H9 (cell line): ENCODE data around the gene CTLA4. TPM values are rescaled to one million over a fixed set of nuclear protein-coding genes. Genes with fewer than 3 reads are reported as not detected.

Experiments
- DNase-seq: peaks from one replicate; pipeline ENCODE4 v3.0.0-alpha.2; 2017
- H2AFZ ChIP-seq: one replicate; pipeline ENCODE4 v1.6.1; 2013; ENCODE audit warnings: mild to moderate bottlenecking, low read length, control low read depth, moderate library complexity
- H2AK5ac ChIP-seq: 2 replicates; pipeline ENCODE4 v1.6.1; 2013; ENCODE audit warnings: low read length, control low read depth, mixed read lengths; ENCODE audit not compliant: insufficient read length
- H2BK120ac ChIP-seq: one replicate; pipeline ENCODE4 v1.6.1; 2013; ENCODE audit warnings: low read depth, mild to moderate bottlenecking, low read length, control low read depth, inconsistent platforms; ENCODE audit not compliant: poor library complexity, severe bottlenecking
- H2BK12ac ChIP-seq: 2 replicates; pipeline ENCODE4 v1.6.1; 2013; ENCODE audit warnings: low read length, control low read depth, mixed read lengths, low read depth; ENCODE audit not compliant: insufficient read length
- H2BK15ac ChIP-seq: 2 replicates; pipeline ENCODE4 v1.6.1; 2013; ENCODE audit warnings: low read depth, low read length, control low read depth
- H2BK20ac ChIP-seq: one replicate; pipeline ENCODE4 v1.6.1; 2013; ENCODE audit warnings: low read depth, mild to moderate bottlenecking, low read length, control low read depth, inconsistent platforms; ENCODE audit not compliant: poor library complexity, severe bottlenecking
- H2BK5ac ChIP-seq: 2 replicates; pipeline ENCODE4 v1.6.1; 2013; ENCODE audit warnings: low read length, control low read depth, mixed read lengths; ENCODE audit not compliant: insufficient read length
- H3K14ac ChIP-seq: 2 replicates; pipeline ENCODE4 v1.6.1; 2013; ENCODE audit warnings: low read length, control low read depth; ENCODE audit not compliant: insufficient read depth
- H3K18ac ChIP-seq: 2 replicates; pipeline ENCODE4 v1.6.1; 2013; ENCODE audit warnings: low read depth, mild to moderate bottlenecking, mixed read lengths, low read length, control low read depth; ENCODE audit not compliant: insufficient read length
- H3K23ac ChIP-seq: 2 replicates; pipeline ENCODE4 v1.6.1; 2013; ENCODE audit warnings: low read length, control low read depth, mixed read lengths, low read depth; ENCODE audit not compliant: insufficient read length
- H3K23me2 ChIP-seq: 2 replicates; pipeline ENCODE4 v1.6.1; 2013; ENCODE audit warnings: low read depth, mild to moderate bottlenecking, mixed read lengths, low read length, control low read depth; ENCODE audit not compliant: insufficient read length, poor library complexity, severe bottlenecking
- H3K27ac ChIP-seq: 2 replicates; pipeline ENCODE4 v1.5.1; 2013; ENCODE audit warnings: low read length, control low read depth, mixed read lengths, low read depth; ENCODE audit not compliant: insufficient read length
- H3K27me3 ChIP-seq: 2 replicates; pipeline ENCODE4 v1.6.1; 2013; ENCODE audit warnings: low read length, control low read depth, inconsistent platforms; ENCODE audit not compliant: insufficient read depth
- H3K4ac ChIP-seq: 2 replicates; pipeline ENCODE4 v1.6.1; 2013; ENCODE audit warnings: low read depth, mild to moderate bottlenecking, control low read depth, inconsistent platforms, low read length, moderate library complexity
- H3K4me1 ChIP-seq: 2 replicates; pipeline ENCODE4 v1.6.1; 2013; ENCODE audit warnings: low read length, control low read depth, inconsistent platforms; ENCODE audit not compliant: insufficient read depth
- H3K4me2 ChIP-seq: 2 replicates; pipeline ENCODE4 v1.6.1; 2013; ENCODE audit warnings: low read length, control low read depth, mixed read lengths; ENCODE audit not compliant: insufficient read length, insufficient read depth
- H3K56ac ChIP-seq: 2 replicates; pipeline ENCODE4 v1.6.1; 2013; ENCODE audit warnings: low read depth, mild to moderate bottlenecking, mixed read lengths, low read length, control low read depth; ENCODE audit not compliant: insufficient read length
- H3K79me1 ChIP-seq: 2 replicates; pipeline ENCODE4 v1.6.1; 2013; ENCODE audit warnings: low read depth, mild to moderate bottlenecking, moderate library complexity, low read length, control low read depth, inconsistent platforms; ENCODE audit not compliant: insufficient read depth, poor library complexity, severe bottlenecking
- H3K79me2 ChIP-seq: 2 replicates; pipeline ENCODE4 v1.6.1; 2013; ENCODE audit warnings: low read length, control low read depth, inconsistent platforms; ENCODE audit not compliant: insufficient read depth
- H3K9ac ChIP-seq: 2 replicates; pipeline ENCODE4 v1.6.1; 2013; ENCODE audit warnings: low read length, control low read depth, mixed read lengths; ENCODE audit not compliant: insufficient read length; ENCODE audit errors: extremely low read depth
- H3K9me3 ChIP-seq: one replicate; pipeline ENCODE4 v1.6.1; 2013; ENCODE audit warnings: low read depth, low read length, inconsistent platforms; ENCODE audit not compliant: control insufficient read depth
- H3T11ph ChIP-seq: one replicate; pipeline ENCODE4 v1.6.1; 2013; ENCODE audit warnings: mild to moderate bottlenecking, low read length, control low read depth, inconsistent platforms
- H4K20me1 ChIP-seq: one replicate; pipeline ENCODE4 v1.6.1; 2013; ENCODE audit not compliant: control insufficient read depth, insufficient read length, insufficient read depth
- H4K5ac ChIP-seq: 2 replicates; pipeline ENCODE4 v1.6.1; 2013; ENCODE audit warnings: low read depth, mild to moderate bottlenecking, mixed read lengths, low read length, control low read depth; ENCODE audit not compliant: insufficient read length
- H4K8ac ChIP-seq: replicated peaks from 2 replicates; pipeline ENCODE4 v1.6.1; 2013; ENCODE audit warnings: low read length, control low read depth, mixed read lengths, low read depth; ENCODE audit not compliant: insufficient read length
- H4K91ac ChIP-seq: 2 replicates; pipeline ENCODE4 v1.6.1; 2013; ENCODE audit warnings: low read depth, mild to moderate bottlenecking, moderate library complexity, mixed read lengths, low read length, control low read depth; ENCODE audit not compliant: insufficient read length
- H3K27ac Mint-ChIP-seq, 3 experiments: 2 replicates in 2 of 3; 3 replicates in 1 of 3; pipeline ENCODE4 v1.8.0; 2020 to 2021; ENCODE audit warnings: mixed read lengths in 3 of 3, mild to moderate bottlenecking in 1 of 3, moderate library complexity in 1 of 3
- H3K27me3 Mint-ChIP-seq: 2 replicates; pipeline ENCODE4 v1.8.0; 2021; ENCODE audit warnings: low read depth, mild to moderate bottlenecking, moderate library complexity, mixed read lengths
- H3K36me3 Mint-ChIP-seq, 3 experiments: 2 replicates in 2 of 3; 3 replicates in 1 of 3; pipeline ENCODE4 v1.8.0; 2020 to 2021; ENCODE audit warnings: low read depth in 3 of 3, mixed read lengths in 3 of 3; ENCODE audit not compliant: insufficient read depth in 1 of 3
- H3K4me1 Mint-ChIP-seq, 2 experiments: 2 replicates each; pipeline ENCODE4 v1.8.0; 2020; ENCODE audit warnings: mixed read lengths in 2 of 2
- H3K4me3 Mint-ChIP-seq, 2 experiments: 2 replicates in 1 of 2; 3 replicates in 1 of 2; pipeline ENCODE4 v1.8.0; 2020 to 2021; ENCODE audit warnings: mild to moderate bottlenecking in 2 of 2, mixed read lengths in 2 of 2, moderate library complexity in 1 of 2
- H3K9me3 Mint-ChIP-seq, 2 experiments: 2 replicates in 1 of 2; 3 replicates in 1 of 2; pipeline ENCODE4 v1.8.0; 2020; ENCODE audit warnings: mild to moderate bottlenecking in 2 of 2, mixed read lengths in 2 of 2, moderate library complexity in 1 of 2
- WGBS: extraction: QIAGEN DNeasy Blood & Tissue Kit; methylation state at CpG from one replicate; pipeline ENCODE4 v1.1.7; 2013; ENCODE audit warnings: missing lambda C conversion rate, low lambda C conversion rate, mixed read lengths; ENCODE audit not compliant: insufficient read length; ENCODE audit errors: extremely low coverage; 5-methylcytosine and 5-hydroxymethylcytosine counted together
- total RNA-seq: library from RNA; stranded (reverse); gene quantifications from 2 replicates; pipeline ENCODE4 v1.2.1, GENCODE V29; 2021
- TF ChIP-seq, protein P1 (sequence below): fragments of 200-600 bp; sonication (generic); conservative IDR thresholded peaks from 3 replicates; pipeline ENCODE4 v1.8.0; 2021; ENCODE audit warnings: antibody characterized with exemption, mild to moderate bottlenecking

CTLA4 gene
- total RNA-seq, 1 experiment from 2014 or later = not detected

DNA sequence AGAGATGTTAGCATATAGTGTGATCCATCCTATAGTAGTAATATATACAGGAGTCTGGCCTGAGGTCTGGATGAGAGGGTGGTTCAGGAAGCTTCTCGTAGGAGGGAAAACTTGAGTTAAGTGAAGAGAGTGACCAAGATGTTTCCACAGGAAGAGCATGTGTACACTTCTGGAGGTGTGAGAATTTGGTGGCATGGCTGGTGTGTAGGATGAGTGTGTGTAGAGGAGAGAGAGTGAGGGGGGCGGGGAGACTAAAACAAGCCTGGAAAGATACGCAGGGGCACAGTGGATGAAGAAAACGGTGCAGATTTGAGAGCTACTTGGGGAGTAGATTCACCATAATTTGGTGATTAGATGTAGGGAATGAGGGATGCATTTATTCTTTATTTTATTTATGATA lies 43.5 kb upstream of the CTLA4 start:
- H4K8ac ChIP-seq = no peak overlapping the region
- H3K4me2 ChIP-seq = no peak overlapping the region
- H3K27ac Mint-ChIP-seq = no peak overlapping the region; a peak in 1 of 7 replicates
- no peaks in the 10 kb centered on the region for H4K20me1 ChIP-seq
- no peaks in the 10 kb centered on the region for H3K23me2 ChIP-seq
- H3K36me3 Mint-ChIP-seq = no peaks in the 10 kb centered on the region; a peak in 1 of 7 replicates
- no peaks in the 10 kb centered on the region for H3K4me1 ChIP-seq
- no peak overlapping the region for H2BK20ac ChIP-seq
- no peak overlapping the region for H3K27ac ChIP-seq
- H3K14ac ChIP-seq = no peak overlapping the region
- no peaks in the 10 kb centered on the region; the same call in 1 of the 2 replicates for H3K27me3 Mint-ChIP-seq
- no peak overlapping the region for H3K18ac ChIP-seq
- H3T11ph ChIP-seq = no peak overlapping the region
- H3K79me2 ChIP-seq = no peaks in the 10 kb centered on the region
- no peak overlapping the region for H2BK120ac ChIP-seq
- no peak overlapping the region for H3K4me3 Mint-ChIP-seq
- H3K56ac ChIP-seq = no peak overlapping the region
- no peak overlapping the region for H2AFZ ChIP-seq
- H3K23ac ChIP-seq = no peak overlapping the region
- H2BK12ac ChIP-seq = no peak overlapping the region
- WGBS = no CpG with 5 or more reads among the region's 4 CpGs
- TF ChIP-seq, protein P1, sequence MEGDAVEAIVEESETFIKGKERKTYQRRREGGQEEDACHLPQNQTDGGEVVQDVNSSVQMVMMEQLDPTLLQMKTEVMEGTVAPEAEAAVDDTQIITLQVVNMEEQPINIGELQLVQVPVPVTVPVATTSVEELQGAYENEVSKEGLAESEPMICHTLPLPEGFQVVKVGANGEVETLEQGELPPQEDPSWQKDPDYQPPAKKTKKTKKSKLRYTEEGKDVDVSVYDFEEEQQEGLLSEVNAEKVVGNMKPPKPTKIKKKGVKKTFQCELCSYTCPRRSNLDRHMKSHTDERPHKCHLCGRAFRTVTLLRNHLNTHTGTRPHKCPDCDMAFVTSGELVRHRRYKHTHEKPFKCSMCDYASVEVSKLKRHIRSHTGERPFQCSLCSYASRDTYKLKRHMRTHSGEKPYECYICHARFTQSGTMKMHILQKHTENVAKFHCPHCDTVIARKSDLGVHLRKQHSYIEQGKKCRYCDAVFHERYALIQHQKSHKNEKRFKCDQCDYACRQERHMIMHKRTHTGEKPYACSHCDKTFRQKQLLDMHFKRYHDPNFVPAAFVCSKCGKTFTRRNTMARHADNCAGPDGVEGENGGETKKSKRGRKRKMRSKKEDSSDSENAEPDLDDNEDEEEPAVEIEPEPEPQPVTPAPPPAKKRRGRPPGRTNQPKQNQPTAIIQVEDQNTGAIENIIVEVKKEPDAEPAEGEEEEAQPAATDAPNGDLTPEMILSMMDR = no peak
- no peak overlapping the region for H4K5ac ChIP-seq
- H3K4ac ChIP-seq = no peak overlapping the region
- DNase-seq = no peak
- no peaks in the 10 kb centered on the region for H3K27me3 ChIP-seq
- no peaks in the 10 kb centered on the region for H3K4me1 Mint-ChIP-seq
- no peak overlapping the region for H2BK5ac ChIP-seq
- H3K9ac ChIP-seq = no peak overlapping the region
- no peaks in the 10 kb centered on the region for H3K9me3 ChIP-seq
- no peak overlapping the region for H2AK5ac ChIP-seq
- H4K91ac ChIP-seq = no peak overlapping the region
- H2BK15ac ChIP-seq = no peak overlapping the region
- H3K9me3 Mint-ChIP-seq = peaks cover 0 to 11% of the 10 kb centered on the region in 2 experiments; a peak in 1 of 5 replicates
- no peaks in the 10 kb centered on the region for H3K79me1 ChIP-seq
